Mesenchymal stem cell (in vitro differentiated cells and primary cell): ENCODE results near the gene TPST2.

ENCODE experiments used
- DNase-seq: peaks from one replicate; pipeline ENCODE4 v3.0.0-alpha.2; 2013
- H2AFZ ChIP-seq: one replicate; pipeline ENCODE4 v1.6.1; 2013; ENCODE audit warnings: low read depth, mild to moderate bottlenecking, control low read depth, inconsistent platforms, low read length, moderate library complexity
- H2AK5ac ChIP-seq: 2 replicates; pipeline ENCODE4 v1.6.1; 2013; ENCODE audit warnings: low read length, moderate library complexity, mild to moderate bottlenecking, inconsistent platforms; ENCODE audit not compliant: severe bottlenecking
- H2BK120ac ChIP-seq: one replicate; pipeline ENCODE4 v1.6.1; 2013; ENCODE audit warnings: low read depth, mild to moderate bottlenecking, inconsistent platforms, low read length, moderate library complexity
- H2BK12ac ChIP-seq, 2 experiments: one replicate each; pipeline ENCODE4 v1.6.1; 2013; ENCODE audit warnings: inconsistent platforms in 2 of 2, low read length in 2 of 2, mild to moderate bottlenecking in 2 of 2, moderate library complexity in 2 of 2, control low read depth in 1 of 2
- H2BK15ac ChIP-seq: one replicate; pipeline ENCODE4 v1.6.1; 2013; ENCODE audit warnings: mild to moderate bottlenecking, low read depth, inconsistent platforms; ENCODE audit not compliant: poor library complexity, severe bottlenecking
- H2BK5ac ChIP-seq: 2 replicates; pipeline ENCODE4 v1.6.1; 2013; ENCODE audit warnings: low read depth, mild to moderate bottlenecking, low read length, control low read depth, inconsistent platforms; ENCODE audit not compliant: poor library complexity, severe bottlenecking
- H3K14ac ChIP-seq, 2 experiments: one replicate each; pipeline ENCODE4 v1.6.1; 2013; ENCODE audit warnings: inconsistent platforms in 2 of 2, low read length in 2 of 2, control low read depth in 1 of 2, mild to moderate bottlenecking in 1 of 2, moderate library complexity in 1 of 2
- H3K18ac ChIP-seq, 2 experiments: one replicate each; pipeline ENCODE4 v1.6.1; 2013; ENCODE audit warnings: inconsistent platforms in 2 of 2, low read length in 2 of 2, control low read depth in 1 of 2, low read depth in 1 of 2, mild to moderate bottlenecking in 1 of 2
- H3K23ac ChIP-seq, 2 experiments: one replicate each; pipeline ENCODE4 v1.6.1; 2013; ENCODE audit warnings: inconsistent platforms in 2 of 2, low read length in 2 of 2, mild to moderate bottlenecking in 2 of 2, moderate library complexity in 2 of 2, control low read depth in 1 of 2
- H3K27ac ChIP-seq: 2 replicates; pipeline ENCODE4 v1.5.1; 2013; ENCODE audit warnings: mild to moderate bottlenecking, moderate library complexity, low read length, control low read depth, inconsistent platforms; ENCODE audit not compliant: poor library complexity, severe bottlenecking
- H3K27me3 ChIP-seq, 2 experiments: 2 replicates each; pipeline versions ENCODE4 v1.6.1 to v1.7.0; 2013; ENCODE audit warnings: low read length in 2 of 2, mild to moderate bottlenecking in 2 of 2, moderate library complexity in 2 of 2, control low read depth in 1 of 2, inconsistent platforms in 1 of 2; ENCODE audit not compliant: control insufficient read depth in 1 of 2, insufficient read depth in 1 of 2
- H3K36me3 ChIP-seq, 2 experiments: 2 replicates each; pipeline versions ENCODE4 v1.6.1 to v1.7.0; 2013; ENCODE audit warnings: low read length in 2 of 2, control low read depth in 1 of 2, inconsistent platforms in 1 of 2, low read depth in 1 of 2, mild to moderate bottlenecking in 1 of 2; ENCODE audit not compliant: insufficient read depth in 2 of 2, control insufficient read depth in 1 of 2
- H3K4ac ChIP-seq, 2 experiments: one replicate each; pipeline ENCODE4 v1.6.1; 2013; ENCODE audit warnings: inconsistent platforms in 2 of 2, low read length in 2 of 2, mild to moderate bottlenecking in 2 of 2, moderate library complexity in 2 of 2, control low read depth in 1 of 2, low read depth in 1 of 2
- H3K4me1 ChIP-seq: 2 replicates; pipeline ENCODE4 v1.6.1; 2013; ENCODE audit warnings: low read depth, low read length, control low read depth; ENCODE audit not compliant: control insufficient read depth, insufficient read depth
- H3K4me2 ChIP-seq: 2 replicates; pipeline ENCODE4 v1.6.1; 2013; ENCODE audit warnings: low read length, mild to moderate bottlenecking, inconsistent platforms; ENCODE audit not compliant: poor library complexity, severe bottlenecking
- H3K4me3 ChIP-seq, 2 experiments: 2 replicates each; pipeline versions ENCODE4 v1.5.1 to v1.7.0; 2013; ENCODE audit warnings: low read length in 2 of 2, mild to moderate bottlenecking in 2 of 2, control low read depth in 1 of 2, low read depth in 1 of 2; ENCODE audit not compliant: insufficient read depth in 1 of 2
- H3K79me1 ChIP-seq: replicated peaks from 2 replicates; pipeline ENCODE4 v1.6.1; 2013; ENCODE audit warnings: mild to moderate bottlenecking, control low read depth, low read length, inconsistent platforms; ENCODE audit not compliant: poor library complexity, severe bottlenecking
- H3K9ac ChIP-seq: 2 replicates; pipeline ENCODE4 v1.7.0; 2013; ENCODE audit warnings: mild to moderate bottlenecking, low read length, moderate library complexity
- H3K9me3 ChIP-seq: 2 replicates; pipeline ENCODE4 v1.7.0; 2013; ENCODE audit warnings: mild to moderate bottlenecking, low read length; ENCODE audit not compliant: control insufficient read depth
- H4K8ac ChIP-seq: one replicate; pipeline ENCODE4 v1.6.1; 2013; ENCODE audit warnings: inconsistent platforms, mild to moderate bottlenecking, low read length, moderate library complexity
- H4K91ac ChIP-seq: one replicate; pipeline ENCODE4 v1.6.1; 2013; ENCODE audit warnings: mild to moderate bottlenecking, low read length, inconsistent platforms
- WGBS: methylation state at CpG from one replicate; pipeline ENCODE4 v1.1.7; 2013; ENCODE audit warnings: mixed read lengths; 5-methylcytosine and 5-hydroxymethylcytosine counted together

The TPST2 gene

GRCh38 chr22:26481112-26481693, 108.7 kb downstream of the TPST2 start:
- H3K14ac ChIP-seq: no peak overlapping the region
- no peak overlapping the region for H2BK120ac ChIP-seq
- H2AK5ac ChIP-seq: no peak overlapping the region
- peak overlapping the region; percentile 3 for H3K9ac ChIP-seq
- H2BK15ac ChIP-seq: no peak overlapping the region
- no peak overlapping the region for H2BK12ac ChIP-seq
- peaks cover 3 to 44% of the 10 kb centered on the region in 2 experiments for H3K36me3 ChIP-seq
- peaks cover 21% of the 10 kb centered on the region for H3K79me1 ChIP-seq
- H3K27me3 ChIP-seq: no peaks in the 10 kb centered on the region
- H2BK5ac ChIP-seq: no peak overlapping the region
- WGBS: 78% methylated on average over 6 of the region's 6 CpGs
- DNase-seq: no peak
- peaks cover 12% of the 10 kb centered on the region for H3K4me1 ChIP-seq
- H3K9me3 ChIP-seq: no peaks in the 10 kb centered on the region
- no peak overlapping the region for H3K27ac ChIP-seq
- H4K8ac ChIP-seq: no peak overlapping the region
- no peak overlapping the region for H4K91ac ChIP-seq
- no peak overlapping the region for H3K23ac ChIP-seq
- H3K4me2 ChIP-seq: no peak overlapping the region
- no peak overlapping the region for H3K4me3 ChIP-seq
- H3K18ac ChIP-seq: no peak overlapping the region
- no peak overlapping the region for H3K4ac ChIP-seq
- no peak overlapping the region for H2AFZ ChIP-seq

- WGBS: no CpG with 5 or more reads among the region's 2 CpGs
- Histone ChIP-seq H2AFZ (no peak overlapping the region), H3K23ac (no peak overlapping the region), H3K9ac (no peak overlapping the region), H3K9me3 (no peaks in the 10 kb centered on the region), H3K18ac (no peak overlapping the region), H2AK5ac (no peak overlapping the region), H2BK12ac (no peak overlapping the region), H3K79me1 (peaks cover 20% of the 10 kb centered on the region), H4K8ac (no peak overlapping the region), H3K36me3 (peaks cover 3 to 51% of the 10 kb centered on the region in 2 experiments), H2BK120ac (no peak overlapping the region), H3K27me3 (no peaks in the 10 kb centered on the region), H2BK15ac (no peak overlapping the region), H3K27ac (no peak overlapping the region), H3K4me3 (no peak overlapping the region), H3K4ac (no peak overlapping the region), H3K14ac (no peak overlapping the region), H4K91ac (no peak overlapping the region), H3K4me2 (no peak overlapping the region), H3K4me1 (peaks cover 14% of the 10 kb centered on the region), H2BK5ac (no peak overlapping the region)
- DNase-seq: no peak
Observed at GRCh38 chr22:26480611-26480932, 109.4 kb downstream of the TPST2 start.

GRCh38 chr22:26479792-26480610, 109.9 kb downstream of the TPST2 start:
- DNase-seq: no peak
- Histone ChIP-seq H3K23ac (no peak overlapping the region), H3K27ac (peak overlapping the region; percentile 15), H4K8ac (no peak overlapping the region), H4K91ac (no peak overlapping the region), H3K4me3 (peak overlapping the region in 1 of 2 experiments; percentile 42), H3K4ac (no peak overlapping the region), H3K79me1 (peaks cover 20% of the 10 kb centered on the region), H2BK120ac (no peak overlapping the region), H3K4me2 (no peak overlapping the region), H3K4me1 (peaks cover 11% of the 10 kb centered on the region), H3K9ac (peak overlapping the region; percentile 50), H2BK15ac (no peak overlapping the region), H3K27me3 (no peaks in the 10 kb centered on the region), H3K14ac (no peak overlapping the region), H2AK5ac (no peak overlapping the region), H2BK12ac (no peak overlapping the region), H3K36me3 (peaks cover 3 to 55% of the 10 kb centered on the region in 2 experiments), H3K18ac (no peak overlapping the region), H3K9me3 (no peaks in the 10 kb centered on the region), H2BK5ac (no peak overlapping the region), H2AFZ (no peak overlapping the region)
- 92% methylated on average over 12 of the region's 12 CpGs for WGBS

- Histone ChIP-seq H3K27ac (no peak overlapping the region), H4K91ac (no peak overlapping the region), H3K9ac (peak overlapping the region; percentile 50), H3K4ac (no peak overlapping the region), H2BK15ac (no peak overlapping the region), H2AFZ (no peak overlapping the region), H3K36me3 (peaks cover 3 to 59% of the 10 kb centered on the region in 2 experiments), H2BK12ac (no peak overlapping the region), H4K8ac (no peak overlapping the region), H3K23ac (no peak overlapping the region), H2BK120ac (no peak overlapping the region), H3K4me3 (peak overlapping the region in 1 of 2 experiments; percentile 42), H3K27me3 (no peaks in the 10 kb centered on the region), H3K79me1 (peaks cover 20% of the 10 kb centered on the region), H2BK5ac (no peak overlapping the region), H3K14ac (no peak overlapping the region), H3K4me2 (no peak overlapping the region), H2AK5ac (peak overlapping the region; percentile 35), H3K9me3 (no peaks in the 10 kb centered on the region), H3K4me1 (peaks cover 8% of the 10 kb centered on the region), H3K18ac (no peak overlapping the region)
- DNase-seq: no peak
- WGBS: 95% methylated on average over 9 of the region's 12 CpGs
Observed at GRCh38 chr22:26479043-26479791, 110.7 kb downstream of the TPST2 start.
